ENCODE data around the gene XG.
"Not testable (repeated sequence)": the region's sequence is repeated elsewhere in the genome, so short reads cannot be mapped to it uniquely, and the experiment has no call there.

The XG gene

GRCh38 chrX:2802376-2803090 is 50.7 kb downstream of the XG start:
- not testable (repeated sequence) for H3K14ac ChIP-seq (ENCODE audit: low read length); H2BK5ac ChIP-seq (ENCODE audit: low read length); H2AFZ ChIP-seq (ENCODE audit: low read length); H3K9ac ChIP-seq (ENCODE audit: low read depth, low read length, poor library complexity); H2AK5ac ChIP-seq (ENCODE audit: low read depth, low read length); H3K4me1 ChIP-seq (ENCODE audit: control insufficient read depth in 2 of 2, insufficient read depth in 1 of 2, low read depth in 1 of 2, low read length in 2 of 2); H3K4me2 ChIP-seq (ENCODE audit: insufficient read depth, low read length, poor library complexity, severe bottlenecking); H3K36me3 ChIP-seq (replicated peaks in 1 of 2; ENCODE audit: control insufficient read depth in 2 of 2, insufficient read depth in 2 of 2, low read length in 2 of 2); H3K9me3 ChIP-seq (replicated peaks in 1 of 2; ENCODE audit: control insufficient read depth in 2 of 2, insufficient read depth in 1 of 2, low read depth in 1 of 2, low read length in 2 of 2); H3K4me3 ChIP-seq (ENCODE audit: low read length in 2 of 2); H4K8ac ChIP-seq (ENCODE audit: low read depth, low read length); H3K27me3 ChIP-seq (ENCODE audit: control insufficient read depth in 3 of 3, insufficient read depth in 3 of 3, low read depth in 1 of 3, low read length in 3 of 3); H3K18ac ChIP-seq (ENCODE audit: low read length); H4K91ac ChIP-seq (ENCODE audit: low read depth, low read length, poor library complexity); H3K27ac ChIP-seq (replicated peaks; ENCODE audit: low read length); H2BK15ac ChIP-seq (ENCODE audit: low read length); H3K79me1 ChIP-seq (ENCODE audit: low read depth, low read length); H3K23ac ChIP-seq (ENCODE audit: low read depth, low read length, poor library complexity); H2BK120ac ChIP-seq (ENCODE audit: low read depth, low read length); DNase-seq (ENCODE audit: low spot score); H2BK12ac ChIP-seq (ENCODE audit: low read length); H3K4ac ChIP-seq (ENCODE audit: low read length)
- no CpG with 5 or more reads among the region's 18 CpGs for WGBS, 2 donors (ENCODE audit: extremely low coverage in 2 of 2, insufficient read length in 2 of 2, insufficient replicate concordance in 1 of 2)

- H3K9ac ChIP-seq (ENCODE audit: low read depth, low read length, poor library complexity); H2BK120ac ChIP-seq (ENCODE audit: low read depth, low read length); H3K4me2 ChIP-seq (ENCODE audit: insufficient read depth, low read length, poor library complexity, severe bottlenecking); H3K9me3 ChIP-seq (replicated peaks in 1 of 2; ENCODE audit: control insufficient read depth in 2 of 2, insufficient read depth in 1 of 2, low read depth in 1 of 2, low read length in 2 of 2); H3K27me3 ChIP-seq (ENCODE audit: control insufficient read depth in 3 of 3, insufficient read depth in 3 of 3, low read depth in 1 of 3, low read length in 3 of 3); H4K8ac ChIP-seq (ENCODE audit: low read depth, low read length); H2BK5ac ChIP-seq (ENCODE audit: low read length); H3K4me1 ChIP-seq (ENCODE audit: control insufficient read depth in 2 of 2, insufficient read depth in 1 of 2, low read depth in 1 of 2, low read length in 2 of 2); H3K27ac ChIP-seq (replicated peaks; ENCODE audit: low read length); H3K36me3 ChIP-seq (replicated peaks in 1 of 2; ENCODE audit: control insufficient read depth in 2 of 2, insufficient read depth in 2 of 2, low read length in 2 of 2); DNase-seq (ENCODE audit: low spot score); H3K18ac ChIP-seq (ENCODE audit: low read length); H4K91ac ChIP-seq (ENCODE audit: low read depth, low read length, poor library complexity); H3K14ac ChIP-seq (ENCODE audit: low read length); H3K4me3 ChIP-seq (ENCODE audit: low read length in 2 of 2); H2BK15ac ChIP-seq (ENCODE audit: low read length); H3K79me1 ChIP-seq (ENCODE audit: low read depth, low read length); H3K4ac ChIP-seq (ENCODE audit: low read length); H2BK12ac ChIP-seq (ENCODE audit: low read length); H2AFZ ChIP-seq (ENCODE audit: low read length); H3K23ac ChIP-seq (ENCODE audit: low read depth, low read length, poor library complexity); H2AK5ac ChIP-seq (ENCODE audit: low read depth, low read length): not testable (repeated sequence)
- no CpG with 5 or more reads among the region's 8 CpGs for WGBS, 2 donors (ENCODE audit: extremely low coverage in 2 of 2, insufficient read length in 2 of 2, insufficient replicate concordance in 1 of 2)
These were observed 51.6 kb downstream of the XG start for GRCh38 chrX:2803486-2803885.

GRCh38 chrX:2804106-2804843 is 52.4 kb downstream of the XG start:
- not testable (repeated sequence) for H2BK120ac ChIP-seq (ENCODE audit: low read depth, low read length); H4K8ac ChIP-seq (ENCODE audit: low read depth, low read length); H3K9ac ChIP-seq (ENCODE audit: low read depth, low read length, poor library complexity); H3K4ac ChIP-seq (ENCODE audit: low read length); H3K79me1 ChIP-seq (ENCODE audit: low read depth, low read length); H3K27me3 ChIP-seq (ENCODE audit: control insufficient read depth in 3 of 3, insufficient read depth in 3 of 3, low read depth in 1 of 3, low read length in 3 of 3); H3K27ac ChIP-seq (replicated peaks; ENCODE audit: low read length); H2BK12ac ChIP-seq (ENCODE audit: low read length); H3K4me1 ChIP-seq (ENCODE audit: control insufficient read depth in 2 of 2, insufficient read depth in 1 of 2, low read depth in 1 of 2, low read length in 2 of 2); DNase-seq (ENCODE audit: low spot score); H3K23ac ChIP-seq (ENCODE audit: low read depth, low read length, poor library complexity); H3K14ac ChIP-seq (ENCODE audit: low read length); H3K4me3 ChIP-seq (ENCODE audit: low read length in 2 of 2); H3K9me3 ChIP-seq (replicated peaks in 1 of 2; ENCODE audit: control insufficient read depth in 2 of 2, insufficient read depth in 1 of 2, low read depth in 1 of 2, low read length in 2 of 2); H4K91ac ChIP-seq (ENCODE audit: low read depth, low read length, poor library complexity); H3K36me3 ChIP-seq (replicated peaks in 1 of 2; ENCODE audit: control insufficient read depth in 2 of 2, insufficient read depth in 2 of 2, low read length in 2 of 2); H2BK15ac ChIP-seq (ENCODE audit: low read length); H2BK5ac ChIP-seq (ENCODE audit: low read length); H3K18ac ChIP-seq (ENCODE audit: low read length); H2AK5ac ChIP-seq (ENCODE audit: low read depth, low read length)
- H2AFZ ChIP-seq (ENCODE audit: low read length) = peak overlapping the region; percentile 86
- WGBS, 2 donors (ENCODE audit: extremely low coverage in 2 of 2, insufficient read length in 2 of 2, insufficient replicate concordance in 1 of 2) = no CpG with 5 or more reads among the region's 18 CpGs
- peak overlapping the region; percentile 11 for H3K4me2 ChIP-seq (ENCODE audit: insufficient read depth, low read length, poor library complexity, severe bottlenecking)

GRCh38 chrX:2804858-2805257 is 53.0 kb downstream of the XG start:
- not testable (repeated sequence) for H2BK15ac ChIP-seq (ENCODE audit: low read length); H2AK5ac ChIP-seq (ENCODE audit: low read depth, low read length); H3K79me1 ChIP-seq (ENCODE audit: low read depth, low read length); H3K27me3 ChIP-seq (ENCODE audit: control insufficient read depth in 3 of 3, insufficient read depth in 3 of 3, low read depth in 1 of 3, low read length in 3 of 3); H3K4ac ChIP-seq (ENCODE audit: low read length); H3K18ac ChIP-seq (ENCODE audit: low read length); H3K4me3 ChIP-seq (ENCODE audit: low read length in 2 of 2); H4K8ac ChIP-seq (ENCODE audit: low read depth, low read length); H2BK12ac ChIP-seq (ENCODE audit: low read length); H2BK120ac ChIP-seq (ENCODE audit: low read depth, low read length); DNase-seq (ENCODE audit: low spot score); H3K23ac ChIP-seq (ENCODE audit: low read depth, low read length, poor library complexity); H3K36me3 ChIP-seq (replicated peaks in 1 of 2; ENCODE audit: control insufficient read depth in 2 of 2, insufficient read depth in 2 of 2, low read length in 2 of 2); H3K9ac ChIP-seq (ENCODE audit: low read depth, low read length, poor library complexity); H3K9me3 ChIP-seq (replicated peaks in 1 of 2; ENCODE audit: control insufficient read depth in 2 of 2, insufficient read depth in 1 of 2, low read depth in 1 of 2, low read length in 2 of 2); H3K4me1 ChIP-seq (ENCODE audit: control insufficient read depth in 2 of 2, insufficient read depth in 1 of 2, low read depth in 1 of 2, low read length in 2 of 2); H3K14ac ChIP-seq (ENCODE audit: low read length); H3K27ac ChIP-seq (replicated peaks; ENCODE audit: low read length); H4K91ac ChIP-seq (ENCODE audit: low read depth, low read length, poor library complexity); H2BK5ac ChIP-seq (ENCODE audit: low read length)
- WGBS, 2 donors (ENCODE audit: extremely low coverage in 2 of 2, insufficient read length in 2 of 2, insufficient replicate concordance in 1 of 2) = no CpG with 5 or more reads among the region's 20 CpGs
- Histone ChIP-seq H2AFZ (ENCODE audit: low read length) (peak overlapping the region; percentile 86), H3K4me2 (ENCODE audit: insufficient read depth, low read length, poor library complexity, severe bottlenecking) (peak overlapping the region; percentile 11)
